GM12872 (cell line): ENCODE measurements around the gene TPX2.

ENCODE experiments used
- TF ChIP-seq, protein P1 (sequence below): IDR thresholded peaks from 3 replicates; pipeline ENCODE4 v1.5.1; 2011; ENCODE audit warnings: low read depth, mild to moderate bottlenecking, low read length, moderate library complexity; ENCODE audit not compliant: insufficient read depth

The TPX2 gene

DNA sequence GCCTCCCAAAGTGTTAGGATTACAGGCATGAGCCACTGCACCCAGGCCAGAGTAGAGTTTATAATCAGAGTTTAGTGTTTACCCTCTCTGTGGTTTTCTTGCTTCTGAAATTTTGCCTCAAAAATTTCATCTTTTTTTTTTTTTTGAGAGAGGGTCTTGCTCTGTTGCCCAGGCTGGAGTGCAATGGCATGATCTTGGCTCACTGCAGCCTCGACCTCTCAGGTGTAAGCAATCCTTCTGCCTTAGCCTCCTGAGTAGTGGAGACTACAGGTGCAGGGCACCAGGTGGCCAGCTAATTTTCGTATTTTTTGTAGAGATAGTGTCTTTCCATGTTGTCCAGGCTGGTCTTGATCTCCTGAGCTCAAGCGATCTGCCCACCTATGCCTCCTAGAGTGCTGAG lies 28.7 kb downstream of the TPX2 start:
- TF ChIP-seq, protein P1, sequence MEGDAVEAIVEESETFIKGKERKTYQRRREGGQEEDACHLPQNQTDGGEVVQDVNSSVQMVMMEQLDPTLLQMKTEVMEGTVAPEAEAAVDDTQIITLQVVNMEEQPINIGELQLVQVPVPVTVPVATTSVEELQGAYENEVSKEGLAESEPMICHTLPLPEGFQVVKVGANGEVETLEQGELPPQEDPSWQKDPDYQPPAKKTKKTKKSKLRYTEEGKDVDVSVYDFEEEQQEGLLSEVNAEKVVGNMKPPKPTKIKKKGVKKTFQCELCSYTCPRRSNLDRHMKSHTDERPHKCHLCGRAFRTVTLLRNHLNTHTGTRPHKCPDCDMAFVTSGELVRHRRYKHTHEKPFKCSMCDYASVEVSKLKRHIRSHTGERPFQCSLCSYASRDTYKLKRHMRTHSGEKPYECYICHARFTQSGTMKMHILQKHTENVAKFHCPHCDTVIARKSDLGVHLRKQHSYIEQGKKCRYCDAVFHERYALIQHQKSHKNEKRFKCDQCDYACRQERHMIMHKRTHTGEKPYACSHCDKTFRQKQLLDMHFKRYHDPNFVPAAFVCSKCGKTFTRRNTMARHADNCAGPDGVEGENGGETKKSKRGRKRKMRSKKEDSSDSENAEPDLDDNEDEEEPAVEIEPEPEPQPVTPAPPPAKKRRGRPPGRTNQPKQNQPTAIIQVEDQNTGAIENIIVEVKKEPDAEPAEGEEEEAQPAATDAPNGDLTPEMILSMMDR: no peak

DNA sequence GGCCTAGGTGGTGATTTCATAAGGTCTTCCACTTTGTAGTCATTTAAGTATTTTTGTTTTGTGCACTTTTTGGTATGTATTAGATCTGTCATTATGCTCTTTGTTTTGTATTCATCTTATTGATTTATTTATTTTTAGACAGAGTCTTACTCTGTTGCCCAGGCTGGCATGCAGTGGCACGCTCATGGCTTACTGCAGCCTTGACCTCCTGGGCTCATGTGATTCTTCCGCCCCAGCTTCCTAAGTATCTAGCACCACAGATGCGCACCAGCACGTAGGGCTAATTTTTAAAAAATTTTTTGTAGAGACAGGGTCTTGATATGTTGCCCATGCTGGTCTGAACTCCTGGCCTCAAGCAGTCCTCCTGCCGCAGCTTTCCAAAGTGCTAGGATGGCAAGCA lies 30.6 kb downstream of the TPX2 start:
- TF ChIP-seq, protein P1: no peak

DNA sequence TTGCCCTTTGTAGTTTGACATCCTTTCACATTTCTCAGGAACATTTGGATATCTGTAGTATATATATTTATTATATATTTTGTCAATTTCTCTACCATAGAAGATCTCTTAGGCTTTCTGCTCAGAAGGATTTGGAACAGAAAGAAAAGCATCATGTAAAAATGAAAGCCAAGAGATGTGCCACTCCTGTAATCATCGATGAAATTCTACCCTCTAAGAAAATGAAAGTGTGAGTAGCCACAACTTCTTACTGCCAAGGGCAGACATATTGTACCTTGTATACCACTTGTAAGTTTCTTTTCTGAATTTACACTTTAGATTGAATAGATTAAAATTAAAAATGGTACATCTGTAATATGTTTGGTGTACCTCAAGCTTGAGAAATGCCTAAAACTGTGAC lies 31.2 kb downstream of the TPX2 start:
- TF ChIP-seq, protein P1: no peak

DNA sequence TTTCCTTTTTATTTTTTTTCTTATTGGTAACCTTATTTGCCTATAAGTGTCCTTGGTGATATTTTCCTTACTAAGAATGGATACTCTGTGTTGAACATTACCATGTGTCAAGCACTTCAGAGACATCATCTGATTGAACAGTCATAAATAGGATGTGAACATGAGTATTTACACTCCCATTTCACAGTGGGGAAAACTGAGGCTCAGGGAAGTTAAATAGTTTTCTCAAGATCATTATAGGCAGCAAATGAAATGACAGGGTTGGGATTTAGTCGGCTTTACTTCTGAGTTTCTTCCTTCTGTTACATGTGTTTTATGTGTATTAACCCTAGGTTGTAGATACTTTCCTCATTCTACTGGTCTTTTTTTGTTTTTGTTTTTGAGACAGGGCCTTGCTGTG lies 35.3 kb downstream of the TPX2 start:
- TF ChIP-seq, protein P1: no peak

DNA sequence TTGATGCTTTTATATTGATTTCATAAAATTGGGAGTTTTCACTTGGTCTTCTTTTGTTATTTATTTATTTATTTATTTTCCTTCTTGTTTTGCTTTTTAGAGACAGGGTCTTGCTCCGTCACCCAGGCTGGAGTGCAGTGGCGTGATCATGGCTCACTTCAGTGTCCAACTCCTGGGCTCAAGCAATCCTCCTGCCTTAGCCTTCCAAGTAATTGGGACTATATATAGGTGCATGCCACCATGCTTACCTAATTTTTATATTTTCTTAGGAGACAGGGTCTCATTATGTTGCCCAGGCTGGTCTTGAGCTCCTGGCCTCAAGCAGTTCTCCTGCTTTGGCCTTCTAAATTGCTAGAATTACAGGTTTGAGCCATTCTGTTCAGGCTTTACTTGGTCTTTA lies 41.7 kb downstream of the TPX2 start:
- TF ChIP-seq, protein P1: no peak

DNA sequence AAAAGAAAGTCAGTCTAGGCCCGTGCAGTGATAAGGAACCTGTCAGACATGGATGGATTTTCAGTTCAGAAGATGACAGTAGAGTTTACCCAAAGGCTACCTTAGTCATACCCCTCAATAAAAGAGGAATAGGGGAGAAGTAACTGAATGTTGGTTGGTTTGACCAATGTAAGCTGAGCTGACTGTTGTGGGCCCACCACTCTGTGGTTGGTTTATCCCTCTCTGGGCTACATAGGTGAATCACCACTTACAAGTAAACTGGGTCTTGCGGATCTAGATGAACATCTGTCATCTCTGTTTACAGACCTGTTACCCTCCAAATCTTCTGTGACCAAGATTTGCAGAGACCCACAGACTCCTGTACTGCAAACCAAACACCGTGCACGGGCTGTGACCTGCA lies 42.9 kb downstream of the TPX2 start:
- TF ChIP-seq, protein P1: no peak

DNA sequence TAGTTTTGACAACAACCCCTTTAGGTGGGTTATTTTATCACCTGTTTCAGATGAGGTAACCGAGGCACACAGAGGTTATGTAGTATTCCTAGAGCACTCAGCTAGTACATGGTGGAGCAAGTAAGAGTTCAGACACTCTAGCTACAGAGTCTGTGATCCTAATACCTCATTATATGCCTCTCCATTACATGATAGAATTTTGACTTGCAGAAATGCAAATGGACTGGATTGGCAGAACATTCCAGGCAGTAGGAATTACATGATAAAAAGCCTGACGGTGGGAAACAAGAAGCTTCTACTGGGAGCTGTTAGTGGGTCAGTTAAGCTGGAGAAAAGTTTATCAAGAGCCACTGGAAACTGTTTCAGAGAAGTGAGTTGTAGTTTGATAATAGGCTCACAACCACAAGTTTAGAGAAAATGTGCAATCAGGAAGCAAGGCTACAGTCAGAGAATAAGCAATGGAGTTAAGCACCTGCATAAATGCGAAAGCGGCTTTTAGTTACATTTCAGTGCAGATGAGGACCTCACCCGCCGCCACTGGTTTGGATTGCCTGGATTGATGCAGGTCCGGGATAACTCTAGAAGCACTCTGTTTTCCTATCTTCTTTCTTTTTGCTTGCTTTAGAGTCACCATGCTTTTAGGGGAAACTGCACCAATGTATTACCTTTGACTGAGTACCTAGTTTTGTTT lies 45.4 kb downstream of the TPX2 start:
- TF ChIP-seq, protein P1: no peak
